Lower lobe of right lung (tissue), 2 donors: ENCODE results near the gene DLGAP4. TPM values are rescaled to one million over a fixed set of nuclear protein-coding genes. Genes with fewer than 3 reads are reported as not detected.
A peak's percentile ranks its signal among the peaks of the same experiment; 100 is the strongest.
"Not testable (repeated sequence)": the region's sequence is repeated elsewhere in the genome, so short reads cannot be mapped to it uniquely, and the experiment has no call there.

Source experiments
- ATAC-seq, 2 donors: fragments of 200-7000 bp; cut with Tn5 transposase; one replicate each; pipeline ENCODE4 v1.9.1; 2020 to 2022; ENCODE audit warnings: mild to moderate bottlenecking in 2 of 2, moderate library complexity in 2 of 2
- DNase-seq: peaks from one replicate; pipeline ENCODE4 v3.0.0-alpha.2; 2020
- H3K27ac ChIP-seq: fragments of 200-600 bp; one replicate; pipeline ENCODE4 v1.8.0; 2022
- H3K27me3 ChIP-seq: fragments of 200-600 bp; one replicate; pipeline ENCODE4 v1.8.0; 2022; ENCODE audit warnings: low read depth
- H3K36me3 ChIP-seq: fragments of 200-600 bp; one replicate; pipeline ENCODE4 v1.8.0; 2022; ENCODE audit warnings: mild to moderate bottlenecking
- H3K4me1 ChIP-seq: fragments of 200-600 bp; one replicate; pipeline ENCODE4 v1.8.0; 2022
- H3K4me3 ChIP-seq: fragments of 200-600 bp; one replicate; pipeline ENCODE4 v1.8.0; 2022; ENCODE audit warnings: mild to moderate bottlenecking
- H3K9me3 ChIP-seq: fragments of 200-600 bp; one replicate; pipeline ENCODE4 v1.8.0; 2022
- intact Hi-C: fragments of 100-400 bp; cut with DNase I; formaldehyde crosslinking; loops from one replicate; pipeline ENCODE4 v1.11.0; 2022
- total RNA-seq: library from RNA; stranded (reverse); fragmentation: NEBNext Ultra II Directional; extraction: Animal tissue kit (Norgen Biotek cat#: 25700); gene quantifications from one replicate; pipeline ENCODE4 v1.2.1, GENCODE V29; 2021
- TF ChIP-seq, protein P1 (sequence below): fragments of 200-600 bp; IDR thresholded peaks from one replicate; pipeline ENCODE4 v1.8.0; 2022; ENCODE audit warnings: antibody characterized with exemption, mild to moderate bottlenecking
- donor health status: DM: no; HTN: yes; CAD: no; lungs with severe emphysema.

The DLGAP4 gene
- total RNA-seq, 1 donor from 2014 or later, result 59.3 TPM

DNA sequence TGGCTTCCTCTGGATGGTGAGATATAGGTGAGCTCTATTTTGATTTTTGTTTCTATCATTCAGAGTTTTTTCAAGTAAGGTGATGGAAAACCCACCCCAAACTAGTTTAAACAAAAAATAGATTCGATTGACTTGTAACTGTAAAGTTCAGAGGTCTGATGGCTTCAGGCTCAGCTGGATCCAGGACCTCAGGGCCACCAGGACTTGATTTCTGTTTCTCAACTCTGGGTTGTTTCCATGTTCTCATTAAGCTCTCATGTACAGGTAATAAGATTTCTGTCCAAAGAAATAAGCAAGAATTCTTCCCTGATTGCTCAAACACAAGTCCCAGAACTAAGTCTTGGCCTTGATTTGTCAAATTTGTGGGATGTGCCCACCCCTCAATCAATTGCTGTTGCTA lies 67.0 kb downstream of the DLGAP4 start:
- Histone ChIP-seq H3K36me3 (no peaks in the 10 kb centered on the region), H3K9me3 (no peaks in the 10 kb centered on the region), H3K27ac (no peak overlapping the region), H3K4me1 (no peaks in the 10 kb centered on the region), H3K27me3 (peaks cover 33% of the 10 kb centered on the region), H3K4me3 (no peak overlapping the region)
- TF ChIP-seq, protein P1, sequence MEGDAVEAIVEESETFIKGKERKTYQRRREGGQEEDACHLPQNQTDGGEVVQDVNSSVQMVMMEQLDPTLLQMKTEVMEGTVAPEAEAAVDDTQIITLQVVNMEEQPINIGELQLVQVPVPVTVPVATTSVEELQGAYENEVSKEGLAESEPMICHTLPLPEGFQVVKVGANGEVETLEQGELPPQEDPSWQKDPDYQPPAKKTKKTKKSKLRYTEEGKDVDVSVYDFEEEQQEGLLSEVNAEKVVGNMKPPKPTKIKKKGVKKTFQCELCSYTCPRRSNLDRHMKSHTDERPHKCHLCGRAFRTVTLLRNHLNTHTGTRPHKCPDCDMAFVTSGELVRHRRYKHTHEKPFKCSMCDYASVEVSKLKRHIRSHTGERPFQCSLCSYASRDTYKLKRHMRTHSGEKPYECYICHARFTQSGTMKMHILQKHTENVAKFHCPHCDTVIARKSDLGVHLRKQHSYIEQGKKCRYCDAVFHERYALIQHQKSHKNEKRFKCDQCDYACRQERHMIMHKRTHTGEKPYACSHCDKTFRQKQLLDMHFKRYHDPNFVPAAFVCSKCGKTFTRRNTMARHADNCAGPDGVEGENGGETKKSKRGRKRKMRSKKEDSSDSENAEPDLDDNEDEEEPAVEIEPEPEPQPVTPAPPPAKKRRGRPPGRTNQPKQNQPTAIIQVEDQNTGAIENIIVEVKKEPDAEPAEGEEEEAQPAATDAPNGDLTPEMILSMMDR, result no peak
- intact Hi-C loops, result no loop called here
- ATAC-seq (no peak), DNase-seq (no peak)

DNA sequence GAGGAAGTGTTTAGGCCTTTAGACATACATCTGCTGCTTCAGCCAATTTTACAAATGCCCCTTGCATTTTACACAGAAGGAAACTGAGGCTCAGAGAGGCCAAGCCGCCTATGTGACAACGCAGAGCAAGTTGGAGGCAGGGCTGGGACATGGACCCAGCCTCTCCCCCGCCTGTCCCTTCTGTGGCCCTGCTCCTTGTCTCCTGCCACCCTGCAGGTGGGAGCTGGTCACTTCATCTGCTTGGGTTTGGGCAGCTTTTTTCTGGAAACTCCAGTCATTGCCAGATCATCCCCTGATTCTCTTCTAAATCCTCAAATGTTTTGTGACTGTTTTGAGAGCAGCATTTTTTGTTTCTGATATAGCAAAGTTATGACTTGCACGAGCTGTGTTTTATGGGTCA lies 68.9 kb downstream of the DLGAP4 start:
- H3K36me3 ChIP-seq, result no peaks in the 10 kb centered on the region
- DNase-seq, result no peak
- TF ChIP-seq, protein P1, result no peak
- H3K9me3 ChIP-seq, result no peaks in the 10 kb centered on the region
- H3K27me3 ChIP-seq, result peaks cover 34% of the 10 kb centered on the region
- intact Hi-C loops, result no loop called here
- no peak overlapping the region for H3K27ac ChIP-seq
- ATAC-seq, result no peak
- H3K4me1 ChIP-seq, result no peaks in the 10 kb centered on the region
- H3K4me3 ChIP-seq, result no peak overlapping the region

DNA sequence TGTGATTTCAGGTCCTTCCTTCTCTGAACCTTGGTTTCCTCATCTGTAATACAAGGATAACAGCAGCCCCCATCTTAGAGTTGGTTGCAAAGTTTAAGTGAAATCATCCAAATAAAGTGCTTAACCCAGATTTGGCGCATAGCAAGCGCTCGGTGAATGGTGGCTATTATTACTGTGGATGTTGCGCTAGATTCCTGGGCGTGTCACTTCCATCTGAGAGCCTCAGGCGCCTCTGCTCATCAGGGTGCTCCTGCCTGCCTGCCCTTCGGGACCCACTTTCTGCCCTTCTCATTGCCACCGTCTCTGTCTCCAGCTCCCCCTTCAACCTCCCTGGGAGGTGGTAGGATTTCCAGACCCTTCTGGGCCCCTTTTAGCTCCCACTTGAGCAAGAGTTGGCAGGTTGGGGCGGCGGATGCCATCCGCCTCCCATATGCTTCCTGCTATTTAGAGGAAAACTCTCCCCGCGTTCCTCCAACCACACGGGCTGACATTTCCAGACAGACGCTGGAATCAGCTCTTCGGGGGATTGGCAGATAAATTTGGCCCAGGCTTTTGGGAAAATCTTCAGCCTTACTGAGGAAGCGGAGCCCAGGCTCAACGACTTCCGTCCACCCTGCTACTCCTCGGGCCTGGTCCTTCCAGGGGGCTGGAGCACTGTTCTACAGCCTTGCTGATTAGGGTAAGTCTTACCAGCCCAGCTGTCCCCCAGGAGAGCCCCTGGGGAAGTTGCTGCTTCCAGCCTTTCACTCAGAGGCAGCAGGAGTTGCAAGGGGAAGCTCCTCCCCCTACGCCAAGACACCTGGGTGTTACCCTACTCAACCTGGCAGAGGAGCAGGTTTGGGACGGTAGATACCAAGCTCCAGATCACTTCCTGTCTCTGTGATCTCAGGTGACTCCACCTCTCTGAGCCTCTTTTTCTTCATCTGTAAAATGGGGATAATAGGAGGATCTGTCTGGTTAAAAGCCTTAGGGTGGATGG lies 71.5 kb downstream of the DLGAP4 start:
- intact Hi-C loops, result no loop called here
- TF ChIP-seq, protein P1, result no peak
- Histone ChIP-seq H3K27me3 (peaks cover 26% of the 10 kb centered on the region), H3K4me3 (no peak overlapping the region), H3K36me3 (no peaks in the 10 kb centered on the region), H3K4me1 (no peaks in the 10 kb centered on the region), H3K27ac (no peak overlapping the region), H3K9me3 (no peaks in the 10 kb centered on the region)
- no peak for ATAC-seq
- DNase-seq, result no peak

DNA sequence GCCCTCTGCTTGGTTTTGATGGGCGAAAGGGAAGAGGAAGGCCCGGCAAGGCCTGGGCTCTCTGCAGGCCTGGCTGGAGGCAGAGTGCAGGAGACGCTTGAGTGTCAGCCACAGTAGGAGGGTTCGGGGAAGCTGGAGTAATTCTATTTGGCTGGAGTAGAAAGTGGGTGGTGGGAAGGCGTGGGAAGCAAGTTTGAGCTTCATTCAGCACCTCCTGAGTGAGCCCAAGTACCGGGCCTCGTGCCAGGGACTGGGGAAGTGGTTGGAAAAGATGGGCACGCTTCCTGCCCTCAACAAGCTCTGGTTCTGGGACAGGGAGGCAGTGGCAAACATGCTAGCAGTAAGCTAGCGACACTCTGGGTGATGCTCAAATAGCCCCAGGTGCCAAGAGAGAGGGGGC lies 72.5 kb downstream of the DLGAP4 start:
- Histone ChIP-seq H3K4me1 (no peaks in the 10 kb centered on the region), H3K27me3 (peaks cover 26% of the 10 kb centered on the region), H3K27ac (no peak overlapping the region), H3K9me3 (no peaks in the 10 kb centered on the region), H3K36me3 (no peaks in the 10 kb centered on the region), H3K4me3 (no peak overlapping the region)
- TF ChIP-seq, protein P1, result no peak
- intact Hi-C loops, result no loop called here
- ATAC-seq, result no peak
- DNase-seq, result no peak

DNA sequence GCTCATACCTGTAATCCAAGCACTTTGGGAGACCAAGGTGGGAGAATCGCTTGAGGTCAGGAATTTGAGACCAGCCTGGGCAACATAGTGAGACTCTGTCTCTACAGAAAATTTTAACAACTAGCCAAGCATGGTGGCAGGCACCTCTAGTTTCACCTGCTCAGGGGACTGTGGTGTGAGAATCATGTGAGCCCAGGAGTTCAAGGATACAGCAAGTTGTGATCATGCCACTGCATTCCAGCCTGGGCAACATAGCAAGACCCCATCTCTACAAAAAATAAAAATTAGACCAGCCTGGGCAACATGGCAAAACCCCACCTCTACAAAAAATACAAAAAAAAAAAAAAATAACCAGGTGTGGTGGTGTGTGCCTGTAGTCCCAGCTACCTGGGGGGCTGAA lies 73.8 kb downstream of the DLGAP4 start:
- H3K4me3 ChIP-seq, intact Hi-C loops, DNase-seq, ATAC-seq, H3K36me3 ChIP-seq, H3K27ac ChIP-seq, H3K9me3 ChIP-seq, H3K4me1 ChIP-seq: not testable (repeated sequence)
- peaks cover 20% of the 10 kb centered on the region for H3K27me3 ChIP-seq

DNA sequence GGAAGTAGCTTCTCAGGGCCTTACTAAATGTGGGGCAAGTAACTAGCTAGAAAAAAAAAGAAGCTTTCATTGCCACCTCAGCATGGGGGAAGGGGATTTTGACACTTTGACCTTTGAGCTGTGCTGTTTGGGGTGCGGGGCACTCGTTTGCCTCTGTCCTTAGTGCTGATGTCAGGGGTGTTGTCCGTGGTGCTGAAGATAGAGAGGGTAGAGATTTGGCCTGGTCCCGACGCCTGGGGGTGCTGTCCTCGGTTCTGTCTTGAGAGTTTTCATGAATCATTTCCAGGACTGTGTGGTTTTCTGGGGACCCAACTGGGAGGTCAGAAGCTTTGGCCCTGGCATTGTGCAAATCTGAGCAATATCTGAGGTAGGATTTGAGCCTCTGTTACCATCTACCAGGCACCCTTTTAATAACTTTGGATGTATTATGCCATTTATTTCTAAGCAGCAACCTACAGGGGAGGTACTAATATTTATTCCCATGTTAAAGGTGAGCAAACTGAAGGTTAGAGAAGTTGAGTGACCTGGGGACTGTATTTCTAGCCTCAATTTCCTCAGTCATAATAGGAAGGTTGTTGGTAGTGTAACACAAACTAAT lies 78.0 kb downstream of the DLGAP4 start:
- ATAC-seq, result peak in 1 of 2 donors; percentile 43
- H3K36me3 ChIP-seq, result no peaks in the 10 kb centered on the region
- intact Hi-C loops, result no loop called here
- H3K9me3 ChIP-seq, result no peaks in the 10 kb centered on the region
- no peaks in the 10 kb centered on the region for H3K4me1 ChIP-seq
- no peak overlapping the region for H3K4me3 ChIP-seq
- no peak overlapping the region for H3K27ac ChIP-seq
- TF ChIP-seq, protein P1, result no peak
- H3K27me3 ChIP-seq, result peaks cover 6% of the 10 kb centered on the region
- no peak for DNase-seq
